ENCODE measurements around the gene NTRK3. TPM values are rescaled to one million over a fixed set of nuclear protein-coding genes. Genes with fewer than 3 reads are reported as not detected.

NTRK3 gene
- total and polyA plus RNA-seq, 2 of the 13 experiments (the other 11 are each of a cell fraction or from before 2014, with no cell fraction given): not detected

GRCh38 chr15:87881026-87881425, 375.5 kb downstream of the NTRK3 start:
- H3K9me3 ChIP-seq (ENCODE audit: low read length): peaks cover 60% of the 10 kb centered on the region
- no peaks in the 10 kb centered on the region for H3K79me2 ChIP-seq (ENCODE audit: insufficient read depth, low read length)
- no peak for ATAC-seq
- ChIA-PET POLR2A (no interaction called here), CTCF (ENCODE audit: low intra/inter-chr PET ratio, low total read pairs) (no interaction called here)
- no peaks in the 10 kb centered on the region for H3K36me3 ChIP-seq (replicated peaks in 1 of 2; ENCODE audit: control insufficient read depth in 1 of 2, insufficient read depth in 2 of 2, low read length in 2 of 2)
- no peak overlapping the region for H2AFZ ChIP-seq (ENCODE audit: low read length)
- H4K20me1 ChIP-seq (ENCODE audit: insufficient read depth, low read length): no peaks in the 10 kb centered on the region
- H3K27me3 ChIP-seq (ENCODE audit: control insufficient read depth in 1 of 2, insufficient read depth in 2 of 2, low read length in 2 of 2): no peaks in the 10 kb centered on the region
- no TSS peak for BruUV-seq (replicated peaks)
- DNase-seq (ENCODE audit: low spot score): no peak
- TF ChIP-seq HOXA9 (CRISPR knock-in tag; IDR thresholded peaks at IDR 0.05; ENCODE audit: borderline replicate concordance): no peak
- TF ChIP-seq SP2 (CRISPR knock-in tag; IDR thresholded peaks at IDR 0.05): no peak
- no peak for TF ChIP-seq MEIS1 (CRISPR knock-in tag; IDR thresholded peaks at IDR 0.05; ENCODE audit: borderline replicate concordance)
- TF ChIP-seq ZHX1 (CRISPR knock-in tag; IDR thresholded peaks at IDR 0.05; ENCODE audit: low read depth): no peak
- no peak for TF ChIP-seq GZF1 (CRISPR knock-in tag; IDR thresholded peaks at IDR 0.05)
- TF ChIP-seq THAP11 (CRISPR knock-in tag; IDR thresholded peaks at IDR 0.05): no peak
- TF ChIP-seq ZNF747 (CRISPR knock-in tag; IDR thresholded peaks at IDR 0.05; ENCODE audit: borderline replicate concordance): no peak
- TF ChIP-seq GFI1 (CRISPR knock-in tag; IDR thresholded peaks at IDR 0.05; ENCODE audit: borderline replicate concordance): no peak
- TF ChIP-seq SKIL (CRISPR knock-in tag; IDR thresholded peaks at IDR 0.05; ENCODE audit: borderline replicate concordance): no peak
- no peak for TF ChIP-seq GATAD2A (CRISPR knock-in tag; IDR thresholded peaks at IDR 0.05)
- no peak for TF ChIP-seq PRMT3 (CRISPR knock-in tag; IDR thresholded peaks at IDR 0.05; ENCODE audit: borderline replicate concordance, low read depth)
- TF ChIP-seq ZNF484 (CRISPR knock-in tag; IDR thresholded peaks at IDR 0.05; ENCODE audit: borderline replicate concordance, low read depth): no peak
- no peak for TF ChIP-seq ZNF264 (CRISPR knock-in tag; IDR thresholded peaks at IDR 0.05)
- TF ChIP-seq PTBP1 (IDR thresholded peaks at IDR 0.05; ENCODE audit: low read depth, low read length, poor library complexity, severe bottlenecking): no peak
- no peak for TF ChIP-seq ZNF614 (CRISPR knock-in tag; IDR thresholded peaks at IDR 0.05; ENCODE audit: borderline replicate concordance)
- TF ChIP-seq NR2F6 (IDR thresholded peaks at IDR 0.05): no peak
- no peak for TF ChIP-seq NR2F6 (CRISPR knock-in tag; IDR thresholded peaks at IDR 0.05)
- TF ChIP-seq MXD1 (CRISPR knock-in tag; IDR thresholded peaks at IDR 0.05): no peak
- no peak for TF ChIP-seq ZSCAN30 (CRISPR knock-in tag; IDR thresholded peaks at IDR 0.05)
- no peak for TF ChIP-seq ZSCAN25 (CRISPR knock-in tag; IDR thresholded peaks at IDR 0.05)
- no peak for TF ChIP-seq ZNF652 (CRISPR knock-in tag; IDR thresholded peaks at IDR 0.05; ENCODE audit: borderline replicate concordance, low read depth)
- H3K4me3 ChIP-seq (replicated peaks in 1 of 3; ENCODE audit: insufficient read depth in 1 of 3, low read depth in 2 of 3, low read length in 3 of 3): no peak overlapping the region
- intact Hi-C loops (cut with micrococcal nuclease; ENCODE audit: unreplicated experiment): no loop called here
- no peak overlapping the region for H3K27ac ChIP-seq (ENCODE audit: extremely low read length, insufficient read depth, low read length)
- FAIRE-seq: no peak
- H3K4me2 ChIP-seq (ENCODE audit: low read depth, low read length): no peak overlapping the region
- H3K4me1 ChIP-seq (ENCODE audit: insufficient read depth, low read length): no peaks in the 10 kb centered on the region
- in situ Hi-C loops (cut with HindIII; ENCODE audit: extremely low pct_ligation_motif_present, low pct_unique_long_range_greater_than_20kb): no loop called here
- H3K9ac ChIP-seq (ENCODE audit: insufficient read depth, low read depth, low read length): no peak overlapping the region
- WGBS (ENCODE audit: low lambda C conversion rate): 93% methylated on average over 1 of the region's 1 CpG
